GM19324 (cell line): ENCODE measurements around the gene ARMH2.

Experiments
- ATAC-seq: cut with Tn5 transposase; IDR thresholded peaks from one replicate; pipeline ENCODE4 v1.9.1; 2021; ENCODE audit warnings: mild to moderate bottlenecking, moderate library complexity; ENCODE audit not compliant: unreplicated experiment, low FRiP score

The ARMH2 gene

DNA sequence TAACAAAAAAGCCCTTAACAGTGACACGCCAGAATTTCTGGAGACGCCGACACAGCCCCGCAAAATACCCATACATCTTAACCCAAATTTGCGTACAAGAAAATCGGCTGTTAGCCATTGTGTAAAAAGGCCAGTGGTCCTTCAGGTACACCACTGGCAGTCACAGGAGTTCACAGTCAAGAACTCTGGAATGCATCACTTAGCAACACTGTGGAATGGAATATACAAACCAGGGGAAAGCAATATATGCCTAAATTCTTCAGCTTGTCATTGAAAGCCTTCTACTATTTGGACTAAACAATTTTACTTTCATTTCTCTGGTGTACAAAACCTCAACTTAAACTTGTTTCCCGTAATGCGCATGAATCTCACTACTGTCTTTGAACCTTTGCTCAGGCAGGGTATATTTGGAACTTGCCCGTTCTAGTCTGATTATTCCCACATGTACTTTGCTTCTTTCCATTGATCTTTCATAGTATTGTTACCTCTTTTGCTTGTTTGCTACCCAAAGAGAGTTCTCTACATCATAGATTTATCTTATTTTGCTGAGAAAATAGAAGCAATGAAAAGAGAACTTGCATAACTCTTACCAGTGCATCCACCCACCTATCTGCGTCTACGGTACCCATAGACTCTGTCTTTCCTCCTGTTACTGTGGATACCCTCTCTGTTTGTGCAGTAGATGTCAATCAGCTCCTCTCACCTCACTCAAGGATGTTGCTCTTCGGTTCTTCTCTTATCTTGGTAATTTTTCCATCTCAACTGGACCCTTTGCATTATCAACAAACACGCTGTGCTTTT is at the start of gene ARMH2:
Gene ARMH2 (minus strand): TSS at position 178 of the 801 bp plus-strand sequence. CDS start 60 bp downstream, at position 118.
- no peak for ATAC-seq

DNA sequence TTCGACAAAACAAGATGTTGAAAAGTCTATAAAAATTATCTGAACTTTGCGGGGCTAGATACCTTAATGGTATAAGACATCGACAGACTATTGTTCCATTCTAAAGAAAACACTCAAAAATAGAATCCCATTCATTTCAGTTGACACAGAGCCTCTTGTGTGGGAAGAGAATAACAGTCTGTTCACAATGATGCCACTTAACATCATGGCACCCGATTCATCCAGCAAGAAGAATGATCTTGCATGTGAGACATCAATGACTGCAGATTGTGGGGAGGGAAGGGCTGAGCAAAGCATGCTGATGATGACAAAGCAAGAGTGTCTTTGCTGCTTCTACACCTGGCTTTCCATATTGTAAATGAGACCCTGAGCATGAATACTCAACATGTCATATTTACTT is 49.7 kb upstream of the ARMH2 start:
- ATAC-seq: no peak

DNA sequence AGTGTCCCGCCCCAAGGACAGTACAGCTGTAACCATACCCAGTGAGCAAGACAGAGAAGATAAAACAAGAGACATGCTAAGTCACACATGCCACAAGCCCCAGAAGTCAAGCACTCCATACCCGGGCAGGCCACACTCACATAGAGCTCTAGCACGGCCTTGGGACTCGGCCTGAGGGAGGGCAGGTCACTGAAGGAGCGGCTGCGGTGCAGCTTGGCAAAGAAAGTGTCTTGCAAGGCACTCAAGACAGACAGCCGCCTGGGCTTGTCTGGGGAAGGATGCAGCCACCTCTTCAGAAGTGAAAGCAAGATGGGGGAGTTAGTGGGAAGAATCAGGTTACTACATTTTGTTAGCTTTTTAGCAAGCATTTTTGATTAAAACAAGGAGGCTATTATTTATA is 48.7 kb upstream of the ARMH2 start:
- no peak for ATAC-seq

DNA sequence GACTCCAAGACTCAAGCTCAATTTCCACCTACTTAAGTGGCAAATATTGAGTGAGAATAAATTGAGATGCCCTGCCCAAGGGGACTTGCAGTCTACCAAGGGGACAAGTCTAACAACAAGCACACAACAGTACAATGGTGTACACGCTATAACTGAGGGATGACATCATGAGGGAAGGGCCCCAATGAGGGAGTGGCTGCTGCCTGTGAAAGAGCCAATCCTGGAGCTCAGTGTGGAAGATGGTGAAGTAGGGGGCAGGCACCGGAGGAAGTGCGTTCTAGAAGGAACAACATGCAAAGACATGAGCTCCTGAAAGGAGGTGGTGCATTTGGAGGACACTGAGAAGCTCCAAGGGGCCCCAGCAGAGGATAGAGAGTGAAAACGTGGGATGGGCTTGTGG is 46.9 kb upstream of the ARMH2 start:
- ATAC-seq: no peak

DNA sequence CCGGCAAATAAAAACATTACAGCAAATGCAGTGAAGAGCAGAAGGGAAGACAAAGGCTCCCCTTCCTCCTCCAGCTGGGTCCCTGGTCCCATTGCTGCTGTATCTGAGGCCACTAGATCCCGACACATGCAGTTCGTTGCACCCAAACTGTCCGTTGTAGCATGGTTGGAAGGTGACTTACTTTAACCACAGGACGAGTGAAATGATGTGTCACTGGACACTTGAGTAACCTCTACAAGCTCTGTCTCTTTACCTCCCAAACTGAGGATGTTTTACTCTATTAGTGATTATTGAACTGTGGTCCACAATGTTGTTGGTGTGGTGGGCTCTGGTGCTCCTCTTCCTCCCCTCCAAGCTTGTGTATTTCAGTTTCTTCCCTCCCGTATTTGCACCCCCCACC is 46.2 kb upstream of the ARMH2 start:
- no peak for ATAC-seq

DNA sequence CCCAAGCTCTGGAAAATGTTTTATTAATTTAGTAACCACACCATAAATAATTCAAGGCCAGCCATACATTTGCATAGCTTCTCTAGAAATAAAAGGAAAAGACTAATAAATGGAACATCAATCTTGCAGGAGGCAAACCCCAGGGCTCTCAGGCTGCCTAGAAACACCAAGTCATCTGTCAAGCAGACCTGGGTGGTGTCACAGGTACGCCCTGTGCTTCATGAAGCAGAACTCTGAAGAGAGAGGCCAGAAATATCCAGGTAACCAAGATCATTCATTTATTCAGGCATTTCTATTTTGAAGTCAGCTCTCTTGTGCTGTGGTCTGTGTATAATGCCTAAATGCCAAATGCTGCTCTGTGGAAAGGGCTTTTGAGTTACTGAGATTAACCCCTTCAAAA is 45.3 kb upstream of the ARMH2 start:
- ATAC-seq: no peak

DNA sequence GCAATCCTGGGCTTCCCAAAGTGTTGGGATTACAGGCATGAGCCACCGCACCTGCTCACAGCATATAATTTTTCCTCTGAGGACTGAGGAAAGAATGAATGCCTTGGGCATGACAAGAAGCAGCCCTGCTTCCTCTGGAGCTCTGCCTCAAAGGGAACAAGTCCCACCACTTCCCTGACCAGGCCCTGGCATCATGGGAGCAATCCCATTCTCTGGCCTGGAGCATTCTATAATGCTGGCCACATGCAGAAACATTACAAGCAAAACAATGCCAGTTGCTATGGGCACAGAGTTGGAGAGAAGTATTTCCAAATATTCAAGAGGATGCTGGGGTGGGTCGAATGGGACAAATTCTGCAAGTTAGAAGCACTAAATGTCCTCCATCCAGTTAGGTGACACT is 41.5 kb upstream of the ARMH2 start:
- ATAC-seq: no peak

DNA sequence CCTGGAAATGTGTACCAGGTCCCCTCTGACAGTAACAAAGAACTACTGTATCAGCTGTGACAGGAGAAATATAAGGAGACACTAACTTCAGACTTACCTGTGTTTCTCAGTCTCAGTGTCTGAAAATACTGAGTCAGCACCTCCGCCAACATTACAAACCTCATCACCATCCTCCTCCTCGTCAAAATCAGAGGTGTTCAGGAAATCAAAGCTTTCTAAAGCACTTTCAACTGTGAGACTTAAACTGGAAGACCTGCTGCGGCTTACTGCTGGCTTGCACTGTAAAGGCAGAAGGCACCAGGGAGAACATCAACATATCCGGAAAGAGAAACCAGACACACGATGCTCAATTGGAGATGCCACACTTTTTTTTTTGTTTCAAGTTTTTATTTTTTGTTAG is 40.3 kb upstream of the ARMH2 start:
- no peak for ATAC-seq

DNA sequence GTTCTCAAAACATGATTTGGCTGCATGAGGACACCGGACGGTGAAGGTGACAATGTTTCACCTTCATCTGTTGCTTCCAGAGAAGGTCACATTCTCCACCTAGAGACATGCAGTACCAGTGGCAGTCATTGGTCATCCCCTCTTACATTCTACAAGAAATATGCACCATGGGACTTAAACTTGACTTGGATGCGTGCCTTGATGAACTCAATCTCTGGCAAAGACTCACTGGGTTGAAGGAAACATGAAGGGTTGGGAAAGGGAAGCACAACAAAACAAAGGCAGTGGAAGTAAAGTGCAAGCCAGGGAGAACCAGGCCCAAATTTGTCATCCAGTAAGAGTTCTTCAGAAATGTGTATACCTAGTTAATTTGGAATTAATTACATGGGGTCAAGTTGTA is 39.4 kb upstream of the ARMH2 start:
- no peak for ATAC-seq

DNA sequence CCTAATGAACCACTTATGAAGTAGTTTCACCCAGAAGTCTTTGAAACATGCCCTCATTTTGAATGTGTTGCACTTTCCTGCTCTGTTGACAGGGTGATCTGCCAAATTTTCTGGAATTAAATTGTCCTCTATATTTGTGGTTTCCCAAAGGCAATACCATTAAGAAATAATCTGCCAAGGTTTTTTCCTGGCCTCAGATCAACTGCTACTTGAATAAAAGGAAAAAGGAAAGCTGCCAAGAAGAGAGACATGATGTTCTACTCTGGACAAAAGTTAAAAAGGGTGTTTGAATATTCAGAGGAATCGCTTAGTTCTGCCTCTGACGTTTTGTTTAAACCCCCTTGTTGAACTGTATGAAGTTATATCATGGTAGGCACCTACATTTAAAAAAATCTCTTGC is 37.4 kb upstream of the ARMH2 start:
- no peak for ATAC-seq

DNA sequence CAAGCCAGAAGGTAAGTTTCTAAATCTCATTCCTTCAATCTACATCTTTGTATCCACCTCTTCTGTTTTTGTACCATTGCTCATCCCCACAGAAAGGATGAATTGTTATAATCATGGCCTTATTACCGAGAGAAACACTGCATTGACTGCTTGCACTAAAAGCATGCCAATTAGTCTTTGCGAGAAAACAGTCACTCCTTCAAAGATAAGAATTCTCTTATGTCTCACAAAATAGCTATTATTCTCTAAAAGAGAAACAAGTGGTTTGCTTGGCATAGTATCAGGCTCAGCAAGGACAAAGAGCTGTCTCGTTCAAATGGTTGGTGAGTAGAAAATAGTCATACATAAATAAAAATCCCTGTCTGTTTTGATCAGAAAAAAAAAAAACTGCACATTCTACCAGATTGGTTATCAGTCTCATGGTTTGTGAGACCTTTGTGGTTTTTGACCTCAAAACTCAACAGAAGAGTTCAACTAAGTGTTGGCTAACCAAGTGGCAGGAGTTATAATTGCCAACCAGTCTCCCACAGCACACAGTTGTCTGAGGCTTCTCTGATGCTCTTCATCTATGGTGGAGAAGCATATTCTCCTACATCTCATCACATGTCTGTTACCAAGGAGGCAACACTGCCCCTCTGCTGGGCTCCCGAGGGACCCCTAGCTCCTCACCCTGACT is 35.1 kb upstream of the ARMH2 start:
- ATAC-seq: no peak

DNA sequence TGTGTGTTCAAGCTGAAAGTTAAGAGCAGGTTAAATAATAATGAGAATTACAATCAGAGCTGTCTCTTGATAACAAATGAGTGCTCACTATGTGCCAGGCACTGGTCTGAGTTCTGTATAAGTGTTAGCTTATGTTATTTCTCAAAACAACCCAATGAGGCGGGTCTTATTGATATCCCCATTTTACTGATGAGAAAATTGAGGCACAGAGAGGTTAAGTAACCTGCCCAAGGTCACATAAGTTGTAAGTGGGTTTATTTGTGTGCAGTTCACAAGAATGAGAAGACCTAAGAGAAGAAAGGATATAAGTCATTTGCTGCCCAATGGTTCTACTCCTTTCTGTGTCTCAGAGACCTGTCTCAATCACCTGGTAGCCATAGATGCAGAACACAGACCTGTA is 34.1 kb upstream of the ARMH2 start:
- ATAC-seq: no peak

DNA sequence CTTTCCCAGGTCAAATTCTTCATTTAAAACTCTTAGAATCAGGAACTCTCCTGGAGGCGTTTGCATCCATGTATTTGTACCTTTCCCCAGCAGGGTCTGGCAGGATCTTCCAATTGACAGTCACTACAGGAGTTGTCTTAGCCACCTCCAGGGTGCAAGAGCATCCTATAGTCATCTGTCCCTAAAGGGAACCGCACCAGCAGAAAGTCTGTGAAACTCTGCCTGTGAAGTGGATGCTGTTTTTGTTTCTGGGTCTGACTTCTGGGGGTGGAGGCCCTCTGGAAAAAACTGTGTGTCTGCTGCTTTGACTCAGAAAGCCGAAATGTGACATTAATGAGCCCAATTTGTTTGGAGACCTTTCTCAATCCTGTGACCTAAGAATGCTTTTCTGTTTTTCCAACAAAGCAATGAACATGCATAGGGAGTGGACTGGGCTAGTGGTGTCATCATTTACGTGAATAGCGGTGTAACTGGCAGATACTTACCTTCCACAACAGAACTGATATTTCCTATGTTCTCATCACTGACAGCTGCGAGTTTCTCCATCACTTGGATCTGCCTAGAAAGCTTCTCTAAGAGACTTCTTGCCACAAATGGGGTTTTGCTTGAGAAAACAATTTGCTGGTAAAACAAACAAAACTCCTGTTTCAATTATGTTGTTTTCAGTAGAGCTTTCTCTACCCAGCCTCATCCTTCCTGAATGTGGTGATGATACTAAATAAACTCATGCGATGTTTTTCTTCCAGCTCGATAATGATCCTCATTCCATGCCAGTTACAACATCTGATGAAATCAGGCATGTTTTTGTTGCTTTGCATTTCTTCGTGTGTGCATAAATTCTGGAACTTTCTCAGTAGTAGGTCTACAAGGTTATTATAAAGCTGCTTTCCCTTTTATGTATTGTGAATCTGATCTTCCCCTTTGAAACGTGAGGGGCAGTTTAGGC is 33.3 kb upstream of the ARMH2 start:
- ATAC-seq: no peak

DNA sequence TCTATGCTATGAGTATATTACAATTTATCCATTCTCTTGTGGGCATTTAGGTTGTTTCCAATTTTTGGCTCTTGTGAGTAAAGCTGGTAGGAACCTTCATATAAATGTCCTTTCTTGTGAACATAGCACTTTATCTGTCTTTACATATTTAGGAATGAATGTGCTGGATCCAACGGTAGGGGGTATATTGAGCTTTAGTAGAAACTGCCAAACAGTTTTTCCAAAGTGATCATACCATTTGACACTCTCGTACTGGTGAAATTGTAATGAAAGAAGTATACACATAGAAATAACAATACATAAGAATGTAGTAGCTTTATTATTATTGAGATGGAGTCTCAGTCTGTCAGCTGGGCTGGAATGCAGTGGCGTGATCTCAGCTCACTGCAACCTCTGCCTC is 30.9 kb upstream of the ARMH2 start:
- ATAC-seq: no peak

DNA sequence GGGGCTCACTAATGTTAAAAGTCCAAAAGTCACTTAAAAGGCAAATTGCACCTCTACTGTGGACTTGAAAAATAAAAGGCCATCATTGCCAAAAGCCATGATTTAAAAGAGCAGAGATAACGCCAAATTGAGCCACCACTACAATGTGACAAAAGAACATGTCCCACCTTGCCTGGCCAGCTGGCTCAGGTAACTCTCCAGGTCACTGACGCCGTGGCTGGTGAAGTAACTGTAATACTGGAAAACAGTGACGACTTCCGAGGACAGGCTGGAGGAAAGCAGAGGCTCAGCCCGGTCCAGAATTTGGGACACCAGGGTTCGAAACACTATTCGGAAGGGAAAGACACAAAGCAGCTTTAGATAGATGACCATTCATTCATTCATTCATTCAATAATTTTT is 29.3 kb upstream of the ARMH2 start:
- no peak for ATAC-seq

DNA sequence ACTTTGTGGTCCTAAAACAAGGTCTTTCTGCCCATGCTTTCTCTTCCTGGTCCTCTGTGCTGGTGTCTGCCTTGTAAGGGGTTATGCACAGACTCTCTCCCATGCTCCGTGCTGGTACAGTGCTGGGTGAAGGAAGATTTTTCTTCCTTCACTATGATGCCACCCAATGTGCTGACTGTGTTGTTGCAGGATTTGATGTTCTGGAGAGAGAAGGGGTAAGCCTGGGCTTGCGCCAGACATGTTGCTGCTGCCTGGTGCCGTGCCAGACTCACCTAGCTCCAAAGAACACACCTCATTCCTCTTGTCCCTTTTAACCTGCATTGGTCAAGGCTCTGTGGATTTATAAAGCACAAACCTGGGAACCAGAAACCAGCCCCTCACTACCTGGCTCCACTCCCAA is 28.4 kb upstream of the ARMH2 start:
- no peak for ATAC-seq

DNA sequence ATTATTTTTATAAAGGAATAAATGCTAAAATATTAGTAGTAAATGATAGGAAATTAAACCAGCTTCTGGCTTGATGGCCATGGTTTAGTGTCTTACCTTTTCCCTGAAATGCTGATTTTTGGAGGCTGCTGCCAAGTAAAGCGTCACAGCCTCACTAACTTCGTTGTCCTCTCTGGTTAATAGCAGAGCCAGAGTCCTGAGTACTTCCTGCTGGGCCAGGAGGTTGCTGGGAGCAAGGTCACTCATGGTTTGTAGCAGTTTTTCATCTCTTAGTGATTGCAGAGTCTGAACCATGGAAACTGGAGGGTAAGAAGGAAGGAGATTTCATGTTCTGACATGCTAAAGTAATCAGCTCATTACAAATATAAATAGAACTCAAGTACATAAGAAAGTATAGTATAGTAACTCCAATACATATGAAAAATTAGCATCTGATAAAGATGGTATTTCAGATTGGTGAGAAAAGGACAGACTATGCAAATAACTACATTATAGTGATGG is 26.5 kb upstream of the ARMH2 start:
- ATAC-seq: no peak

DNA sequence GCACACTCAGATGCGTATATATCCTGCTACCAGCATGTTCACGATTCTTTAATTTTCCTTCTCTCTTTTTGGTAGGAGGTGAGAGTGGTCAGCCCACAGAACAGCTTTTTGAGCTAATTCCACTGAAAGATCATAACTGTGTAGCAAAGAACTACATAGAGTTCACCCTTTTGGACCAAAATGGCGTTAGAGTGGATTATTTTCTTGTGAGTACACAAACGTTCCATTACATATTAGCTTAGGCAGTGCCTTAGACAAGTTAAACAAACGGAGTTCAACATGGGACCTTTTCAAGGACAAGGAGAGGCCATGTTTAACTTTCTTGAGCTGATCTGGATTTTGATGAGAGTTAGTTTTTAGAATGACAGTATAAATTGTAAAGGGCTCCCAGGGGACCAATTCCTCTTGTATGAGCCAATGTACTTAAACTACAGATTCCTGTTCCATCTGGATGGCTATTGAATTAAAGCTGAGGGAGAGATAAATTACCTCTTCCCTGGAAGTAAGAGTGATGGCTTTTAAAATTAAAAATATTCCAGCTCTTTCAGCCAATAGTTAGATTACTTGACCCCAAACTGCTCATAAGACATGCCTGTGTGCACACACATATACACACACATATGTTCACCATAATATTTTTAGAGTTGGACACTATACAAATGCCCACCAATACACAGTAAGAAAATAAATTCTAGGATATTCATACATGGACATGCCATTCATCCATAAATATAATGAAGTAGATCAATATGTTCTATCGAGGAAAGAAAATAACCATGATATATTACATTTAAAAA is 25.6 kb upstream of the ARMH2 start:
- ATAC-seq: no peak

DNA sequence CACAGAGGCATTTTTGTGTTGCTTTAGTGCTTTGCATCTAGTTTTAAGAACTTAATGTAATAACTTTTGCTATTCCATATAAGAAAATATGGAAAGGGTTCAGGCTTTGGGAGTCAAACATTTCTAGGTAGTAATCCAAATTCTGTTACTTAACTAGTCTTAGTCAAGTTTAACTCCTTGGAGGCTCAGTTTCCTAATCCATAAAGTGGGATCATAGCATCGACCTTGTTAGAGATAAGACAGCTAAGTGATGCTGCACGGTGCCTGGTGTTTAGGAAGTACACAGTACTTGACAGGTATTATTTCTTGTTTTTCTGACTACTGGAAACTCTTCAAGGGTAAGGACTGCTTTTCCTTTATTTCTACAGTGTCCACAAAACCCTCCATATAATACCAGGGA is 24.5 kb upstream of the ARMH2 start:
- no peak for ATAC-seq

DNA sequence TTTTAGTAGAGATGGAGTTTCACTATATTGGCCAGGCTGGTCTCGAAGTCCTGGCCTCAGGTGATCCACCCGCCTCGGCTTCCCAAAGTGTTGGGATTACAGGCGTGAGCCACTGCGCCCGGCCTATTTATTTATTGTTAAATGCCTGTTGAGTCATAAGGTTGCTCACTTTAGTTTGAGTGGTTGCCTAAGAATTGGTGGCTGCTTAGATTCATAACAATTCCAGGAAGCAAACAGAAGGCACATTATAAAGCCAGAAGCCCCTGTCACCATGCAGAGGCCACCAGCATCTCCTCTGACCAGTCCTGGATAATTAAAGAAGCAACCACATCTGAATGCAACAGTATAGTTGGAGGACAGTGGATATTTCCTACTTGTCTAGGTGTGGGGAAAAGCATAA is 24.0 kb upstream of the ARMH2 start:
- no peak for ATAC-seq
